Measurements from ENCODE around the gene CCDC138. TPM values are rescaled to one million over a fixed set of nuclear protein-coding genes. Genes with fewer than 3 reads are reported as not detected.

CCDC138 gene
- total RNA-seq, 1 experiment from 2014 or later: 4.3 TPM

- Mint-ChIP-seq H3K27ac (ENCODE audit: low read depth, unreplicated experiment) (no peak overlapping the region), H3K9me3 (ENCODE audit: unreplicated experiment) (peaks cover 38% of the 10 kb centered on the region), H3K27me3 (ENCODE audit: insufficient read depth, unreplicated experiment) (no peaks in the 10 kb centered on the region), H3K4me3 (ENCODE audit: unreplicated experiment) (no peak overlapping the region), H3K4me1 (ENCODE audit: insufficient read depth, unreplicated experiment) (no peaks in the 10 kb centered on the region), H3K36me3 (ENCODE audit: insufficient read depth, unreplicated experiment) (no peaks in the 10 kb centered on the region)
- TF ChIP-seq, protein P1, sequence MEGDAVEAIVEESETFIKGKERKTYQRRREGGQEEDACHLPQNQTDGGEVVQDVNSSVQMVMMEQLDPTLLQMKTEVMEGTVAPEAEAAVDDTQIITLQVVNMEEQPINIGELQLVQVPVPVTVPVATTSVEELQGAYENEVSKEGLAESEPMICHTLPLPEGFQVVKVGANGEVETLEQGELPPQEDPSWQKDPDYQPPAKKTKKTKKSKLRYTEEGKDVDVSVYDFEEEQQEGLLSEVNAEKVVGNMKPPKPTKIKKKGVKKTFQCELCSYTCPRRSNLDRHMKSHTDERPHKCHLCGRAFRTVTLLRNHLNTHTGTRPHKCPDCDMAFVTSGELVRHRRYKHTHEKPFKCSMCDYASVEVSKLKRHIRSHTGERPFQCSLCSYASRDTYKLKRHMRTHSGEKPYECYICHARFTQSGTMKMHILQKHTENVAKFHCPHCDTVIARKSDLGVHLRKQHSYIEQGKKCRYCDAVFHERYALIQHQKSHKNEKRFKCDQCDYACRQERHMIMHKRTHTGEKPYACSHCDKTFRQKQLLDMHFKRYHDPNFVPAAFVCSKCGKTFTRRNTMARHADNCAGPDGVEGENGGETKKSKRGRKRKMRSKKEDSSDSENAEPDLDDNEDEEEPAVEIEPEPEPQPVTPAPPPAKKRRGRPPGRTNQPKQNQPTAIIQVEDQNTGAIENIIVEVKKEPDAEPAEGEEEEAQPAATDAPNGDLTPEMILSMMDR (IDR thresholded peaks at IDR 0.05; ENCODE audit: unreplicated experiment): no peak
- POLR2A ChIA-PET: no interaction called here
- intact Hi-C loops (cut with micrococcal nuclease): no loop called here
- CTCF ChIA-PET: no interaction called here
- no TSS peak for BruUV-seq (replicated peaks)
- DNase-seq (ENCODE audit: unreplicated experiment): no peak
Observed at GRCh38 chr2:108889907-108890306, 103.3 kb downstream of the CCDC138 start.

DNA sequence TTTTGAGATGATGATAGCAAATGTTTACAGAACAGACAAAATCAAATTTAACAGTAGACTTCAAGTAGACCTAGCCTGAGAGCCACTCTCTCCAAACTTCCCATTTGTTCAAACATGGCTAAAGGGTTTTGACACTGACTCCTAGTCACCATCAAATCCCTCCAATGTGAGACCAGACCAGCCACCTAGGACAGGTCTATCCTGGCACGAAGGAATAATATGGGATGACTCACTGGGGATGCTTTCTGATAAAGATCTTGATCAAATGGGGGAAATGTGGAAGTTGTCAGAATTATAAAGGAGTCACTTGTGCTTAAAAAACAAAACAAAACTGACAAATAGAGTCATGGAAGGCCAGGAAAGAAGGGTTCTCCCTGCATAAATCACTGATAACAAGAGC lies 106.7 kb downstream of the CCDC138 start:
- Mint-ChIP-seq H3K4me3 (ENCODE audit: unreplicated experiment) (no peak overlapping the region), H3K27me3 (ENCODE audit: insufficient read depth, unreplicated experiment) (no peaks in the 10 kb centered on the region), H3K27ac (ENCODE audit: low read depth, unreplicated experiment) (no peak overlapping the region), H3K36me3 (ENCODE audit: insufficient read depth, unreplicated experiment) (no peaks in the 10 kb centered on the region), H3K9me3 (ENCODE audit: unreplicated experiment) (peaks cover 24% of the 10 kb centered on the region), H3K4me1 (ENCODE audit: insufficient read depth, unreplicated experiment) (no peaks in the 10 kb centered on the region)
- DNase-seq (ENCODE audit: unreplicated experiment): no peak
- POLR2A ChIA-PET: no interaction called here
- no TSS peak for BruUV-seq (replicated peaks)
- TF ChIP-seq, protein P1 (IDR thresholded peaks at IDR 0.05; ENCODE audit: unreplicated experiment): no peak
- intact Hi-C loops (cut with micrococcal nuclease): no loop called here
- CTCF ChIA-PET: no interaction called here

DNA sequence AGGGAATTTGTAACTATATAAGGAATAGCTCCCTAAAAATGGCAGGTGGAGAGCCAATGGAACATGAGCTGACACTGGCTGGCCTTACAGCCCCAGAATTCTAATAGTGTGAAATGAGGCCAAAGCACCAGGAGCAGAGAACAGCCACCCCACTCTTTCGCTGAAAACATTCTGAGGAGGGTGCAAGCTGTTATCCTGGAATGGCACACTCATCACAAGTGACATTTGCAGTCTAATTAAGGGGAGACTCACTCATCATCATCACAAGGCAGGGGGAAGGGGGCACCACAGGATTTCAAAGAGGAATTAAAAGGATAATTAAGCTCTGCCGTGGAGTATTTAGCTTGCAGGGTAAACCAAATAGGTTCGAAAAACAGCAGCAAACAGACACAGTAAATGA lies 108.2 kb downstream of the CCDC138 start:
- Mint-ChIP-seq H3K9me3 (ENCODE audit: unreplicated experiment) (peaks cover 11% of the 10 kb centered on the region), H3K4me1 (ENCODE audit: insufficient read depth, unreplicated experiment) (no peaks in the 10 kb centered on the region), H3K36me3 (ENCODE audit: insufficient read depth, unreplicated experiment) (no peaks in the 10 kb centered on the region), H3K27me3 (ENCODE audit: insufficient read depth, unreplicated experiment) (no peaks in the 10 kb centered on the region), H3K27ac (ENCODE audit: low read depth, unreplicated experiment) (no peak overlapping the region), H3K4me3 (ENCODE audit: unreplicated experiment) (no peak overlapping the region)
- no peak for DNase-seq (ENCODE audit: unreplicated experiment)
- no TSS peak for BruUV-seq (replicated peaks)
- TF ChIP-seq, protein P1 (IDR thresholded peaks at IDR 0.05; ENCODE audit: unreplicated experiment): no peak
- POLR2A ChIA-PET: interaction anchor here (0.6 to 1.4 kb wide), 2 partner anchors 9 to 10 kb away, joined by 3 to 4 read pairs; no protein-coding TSS in a partner anchor
- CTCF ChIA-PET: interaction anchor here (2.9 kb wide), 1 partner anchor 94 kb away, joined by 13 read pairs; the partner anchor contains the start of gene EDAR
- intact Hi-C loops (cut with micrococcal nuclease): no loop called here

DNA sequence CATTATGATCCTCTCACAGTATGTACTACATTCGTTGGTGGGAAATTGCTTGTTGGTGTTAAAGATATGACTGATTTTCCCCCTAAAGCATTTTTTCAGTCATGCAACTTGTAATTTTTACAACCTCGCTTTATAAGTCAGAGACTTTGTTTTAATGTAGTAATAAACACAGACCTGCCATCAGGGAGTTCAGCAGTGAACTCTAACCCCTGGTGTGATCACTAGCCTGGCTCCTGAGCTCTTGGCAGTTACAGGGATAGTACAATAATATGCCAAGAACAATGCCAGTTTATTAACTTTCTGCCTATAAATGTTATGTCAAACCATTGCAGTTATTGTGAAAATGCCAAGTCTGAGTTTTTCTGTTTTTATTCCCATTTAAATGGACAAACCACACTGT lies 108.6 kb downstream of the CCDC138 start:
- Mint-ChIP-seq H3K27ac (ENCODE audit: low read depth, unreplicated experiment) (no peak overlapping the region), H3K27me3 (ENCODE audit: insufficient read depth, unreplicated experiment) (no peaks in the 10 kb centered on the region), H3K9me3 (ENCODE audit: unreplicated experiment) (peaks cover 7% of the 10 kb centered on the region), H3K36me3 (ENCODE audit: insufficient read depth, unreplicated experiment) (no peaks in the 10 kb centered on the region), H3K4me1 (ENCODE audit: insufficient read depth, unreplicated experiment) (no peaks in the 10 kb centered on the region), H3K4me3 (ENCODE audit: unreplicated experiment) (no peak overlapping the region)
- BruUV-seq (replicated peaks): no TSS peak
- CTCF ChIA-PET: interaction anchor here (2.9 kb wide), 1 partner anchor 94 kb away, joined by 13 read pairs; the partner anchor contains the start of gene EDAR
- DNase-seq (ENCODE audit: unreplicated experiment): no peak
- TF ChIP-seq, protein P1 (IDR thresholded peaks at IDR 0.05; ENCODE audit: unreplicated experiment): no peak
- POLR2A ChIA-PET: interaction anchor here (0.6 to 1.4 kb wide), 3 partner anchors 9 to 281 kb away, joined by 3 to 4 read pairs (median 3); no protein-coding TSS in a partner anchor
- intact Hi-C loops (cut with micrococcal nuclease): no loop called here
